Vagina (tissue), 2 donors: Measurements from ENCODE around the gene COPZ1. TPM values are rescaled to one million over a fixed set of nuclear protein-coding genes. Genes with fewer than 3 reads are reported as not detected.
"Not testable (repeated sequence)": the region's sequence is repeated elsewhere in the genome, so short reads cannot be mapped to it uniquely, and the experiment has no call there.

Experiments
- DNase-seq, 2 donors: peaks; one replicate each; pipeline ENCODE4 v3.0.0-alpha.2; 2017; ENCODE audit errors: extremely low spot score in 2 of 2
- H3K27ac ChIP-seq: fragments of 200-600 bp; sonication (generic); one replicate; pipeline ENCODE4 v1.5.1; 2019
- H3K27me3 ChIP-seq: fragments of 200-600 bp; sonication (generic); one replicate; pipeline ENCODE4 v1.5.1; 2019
- H3K36me3 ChIP-seq, 2 donors: fragments of 200-600 bp; sonication (generic); one replicate each; pipeline ENCODE4 v1.5.1; 2017 to 2019
- H3K4me1 ChIP-seq: fragments of 200-600 bp; sonication (generic); one replicate; pipeline ENCODE4 v1.5.1; 2019
- H3K4me3 ChIP-seq, 2 donors: fragments of 200-600 bp; sonication (generic); 1 replicate in 1 of 2; 2 replicates in 1 of 2; pipeline ENCODE4 v1.5.1; 2016 to 2019
- H3K9me3 ChIP-seq: fragments of 200-600 bp; sonication (generic); one replicate; pipeline ENCODE4 v1.5.1; 2019
- CTCF ChIP-seq, 3 experiments: fragments of 450-650 bp in 2 of 3; fragments of 200-600 bp in 1 of 3; sonication (generic) in 1 of 3; IDR thresholded peaks; one replicate each; pipeline ENCODE4 v1.5.1; 2017 to 2019; ENCODE audit warnings: antibody characterized with exemption in 3 of 3, mild to moderate bottlenecking in 2 of 3, moderate library complexity in 2 of 3
- POLR2A ChIP-seq, 2 donors: fragments of 450-650 bp; IDR thresholded peaks; one replicate each; pipeline ENCODE4 v1.6.1; 2017; ENCODE audit warnings: antibody characterized with exemption in 2 of 2, mild to moderate bottlenecking in 2 of 2, moderate library complexity in 2 of 2
- POLR2AphosphoS5 ChIP-seq, 2 donors: sonication (generic); formaldehyde crosslinking; IDR thresholded peaks; one replicate each; pipeline ENCODE4 v1.9.0; 2017; ENCODE audit warnings: antibody characterized with exemption in 2 of 2, mild to moderate bottlenecking in 2 of 2, low read depth in 1 of 2; ENCODE audit not compliant: insufficient read depth in 1 of 2
- intact Hi-C: fragments of 100-400 bp; cut with DNase I; formaldehyde crosslinking; loops from one replicate; pipeline ENCODE4 v1.15.1; 2023
- total RNA-seq: library from RNA; depleted of rRNA; stranded (reverse); fragments of >200 nt; gene quantifications from one replicate; pipeline ENCODE4 v1.2.3, GENCODE V29; 2016

COPZ1 gene
- total RNA-seq, 1 donor from 2014 or later: 47.6 TPM

- peak within 1 kb of the TSS; percentile 84 for H3K27ac ChIP-seq
- peak in 1 of 2 donors; percentile 100 for DNase-seq
- peak in 1 of 2 donors; percentile 84 for TF ChIP-seq POLR2A (IDR thresholded peaks at IDR 0.05)
- TF ChIP-seq POLR2AphosphoS5 (IDR thresholded peaks at IDR 0.05; ENCODE audit: insufficient read depth in 1 of 2, low read depth in 1 of 2): peak; percentile 93 to 94
- TF ChIP-seq CTCF (IDR thresholded peaks at IDR 0.05): no peak
- peaks cover 60% of the 10 kb centered on the region for H3K4me1 ChIP-seq
- peaks cover 4 to 29% of the 10 kb centered on the region in 2 donors for H3K36me3 ChIP-seq
- intact Hi-C loops: loop anchor here (5.0 kb wide), 1 partner anchor 77 kb away; no protein-coding TSS in a partner anchor
- H3K4me3 ChIP-seq: peak within 1 kb of the TSS; percentile 62 to 84
- H3K9me3 ChIP-seq: no peaks in the 10 kb centered on the region
- no peaks in the 10 kb centered on the region for H3K27me3 ChIP-seq
These were observed 45.1 kb upstream of the COPZ1 start, which contains the start of gene CBX5 for GRCh38 chr12:54279632-54280467. CBX5 (minus strand) TSS chr12:54280122; CDS start chr12:54257650, 22,472 bp downstream.

- TF ChIP-seq POLR2A (IDR thresholded peaks at IDR 0.05) (peak; percentile 90 to 100), POLR2AphosphoS5 (IDR thresholded peaks at IDR 0.05; ENCODE audit: insufficient read depth in 1 of 2, low read depth in 1 of 2) (peak; percentile 7 to 92), CTCF (IDR thresholded peaks at IDR 0.05) (no peak)
- intact Hi-C loops: loop anchor here (5.0 kb wide), 1 partner anchor 77 kb away; no protein-coding TSS in a partner anchor
- Histone ChIP-seq H3K9me3 (no peaks in the 10 kb centered on the region), H3K4me1 (peaks cover 65% of the 10 kb centered on the region), H3K4me3 (peak within 1 kb of the TSS; percentile 62 to 84), H3K27me3 (no peaks in the 10 kb centered on the region), H3K36me3 (peaks cover 4 to 36% of the 10 kb centered on the region in 2 donors), H3K27ac (peak within 1 kb of the TSS; percentile 84)
- peak in 1 of 2 donors; percentile 100 for DNase-seq
These were observed 44.3 kb upstream of the COPZ1 start, which contains the start of gene HNRNPA1 for GRCh38 chr12:54280468-54281260. HNRNPA1 (plus strand) TSS chr12:54280726; CDS start chr12:54280808, 82 bp downstream.

- H3K27me3 ChIP-seq, DNase-seq, H3K9me3 ChIP-seq: not testable (repeated sequence)
- Histone ChIP-seq H3K4me3 (peak overlapping the region; percentile 62 to 84), H3K27ac (peak overlapping the region; percentile 84), H3K4me1 (peaks cover 71% of the 10 kb centered on the region), H3K36me3 (peaks cover 4 to 42% of the 10 kb centered on the region in 2 donors)
- intact Hi-C loops: loop anchor here (5.0 kb wide), 1 partner anchor 76 kb away; no protein-coding TSS in a partner anchor
These were observed 43.7 kb upstream of the COPZ1 start for GRCh38 chr12:54281261-54281638.

GRCh38 chr12:54281694-54282093, 43.2 kb upstream of the COPZ1 start:
- H3K4me3 ChIP-seq: peak overlapping the region; percentile 62 to 84
- not testable (repeated sequence) for DNase-seq, H3K27me3 ChIP-seq, H3K9me3 ChIP-seq
- intact Hi-C loops: loop anchor here (5.0 kb wide), 1 partner anchor 76 kb away; no protein-coding TSS in a partner anchor
- peaks cover 76% of the 10 kb centered on the region for H3K4me1 ChIP-seq
- H3K27ac ChIP-seq: peak overlapping the region; percentile 84
- peaks cover 4 to 47% of the 10 kb centered on the region in 2 donors for H3K36me3 ChIP-seq

GRCh38 chr12:54282949-54283593, 41.9 kb upstream of the COPZ1 start:
- no peak for DNase-seq
- Histone ChIP-seq H3K27ac (no peak overlapping the region), H3K9me3 (no peaks in the 10 kb centered on the region), H3K27me3 (no peaks in the 10 kb centered on the region), H3K4me3 (peak overlapping the region; percentile 26 to 84), H3K4me1 (peaks cover 65% of the 10 kb centered on the region), H3K36me3 (peaks cover 4 to 59% of the 10 kb centered on the region in 2 donors)
- intact Hi-C loops: loop anchor here (5.0 kb wide), 1 partner anchor 74 kb away; no protein-coding TSS in a partner anchor
- TF ChIP-seq POLR2A (IDR thresholded peaks at IDR 0.05): no peak
- TF ChIP-seq POLR2AphosphoS5 (IDR thresholded peaks at IDR 0.05; ENCODE audit: insufficient read depth in 1 of 2, low read depth in 1 of 2): no peak
- TF ChIP-seq CTCF (IDR thresholded peaks at IDR 0.05): no peak

- Histone ChIP-seq H3K4me1 (peaks cover 55% of the 10 kb centered on the region), H3K36me3 (peaks cover 4 to 70% of the 10 kb centered on the region in 2 donors)
- not testable (repeated sequence) for H3K4me3 ChIP-seq, H3K27me3 ChIP-seq, H3K27ac ChIP-seq, DNase-seq, H3K9me3 ChIP-seq
- intact Hi-C loops: loop anchor here (5.0 kb wide), 1 partner anchor 73 kb away; no protein-coding TSS in a partner anchor
These were observed 40.7 kb upstream of the COPZ1 start for GRCh38 chr12:54284070-54284780.
